GM12878 (cell line): ENCODE data around the gene CTSO. TPM values are rescaled to one million over a fixed set of nuclear protein-coding genes. Genes with fewer than 3 reads are reported as not detected.

ENCODE experiments used
- ATAC-seq: fragments of 200-7000 bp; cut with Tn5 transposase; 3 replicates; pipeline ENCODE4 v1.9.1; 2020; ENCODE audit warnings: mild to moderate bottlenecking, moderate library complexity
- BruUV-seq: library from RNA; stranded (reverse); fragments of 400-500 nt; replicated peaks from 2 replicates; lab custom pipeline; 2021; lab: Mats Ljungman, UMichigan
- CTCF ChIA-PET: fragments of 300-600 bp; sonication (Branson Sonifier 250); formaldehyde crosslinking; extraction: SDS; loops from one replicate; lab custom pipeline; 2021; ENCODE audit warnings: inconsistent platforms; lab: Yijun Ruan, JAX
- POLR2A ChIA-PET: fragments of 350-600 bp; formaldehyde crosslinking; extraction: SDS; loops from one replicate; lab custom pipeline; 2021; ENCODE audit warnings: inconsistent platforms; lab: Charles Lee
- RAD21 ChIA-PET: fragments of 300-600 bp; sonication (Branson Sonifier 250); formaldehyde crosslinking; loops from one replicate; lab custom pipeline; 2023; ENCODE audit warnings: antibody characterized with exemption; ENCODE audit not compliant: unreplicated experiment; lab: Charles Lee
- SMC1A ChIA-PET: fragments of 300-600 bp; sonication (Branson Sonifier 250); formaldehyde crosslinking; loops from one replicate; lab custom pipeline; 2023; ENCODE audit not compliant: unreplicated experiment, uncharacterized antibody; lab: Charles Lee
- DNase-seq: peaks from one replicate; pipeline ENCODE4 v3.0.0-alpha.2; 2011; ENCODE audit warnings: low read depth, low spot score
- FAIRE-seq: peaks from 3 replicates; lab custom pipeline; 2011; peaks lifted over from hg19 to GRCh38; lab: Jason Lieb, UNC
- H2AFZ ChIP-seq: 2 replicates; pipeline ENCODE4 v1.6.0; 2011; ENCODE audit warnings: low read depth, low read length, control low read depth; ENCODE audit not compliant: control insufficient read depth
- H3K27ac ChIP-seq: 2 replicates; pipeline ENCODE4 v1.5.1; 2011; ENCODE audit warnings: control low read depth; ENCODE audit not compliant: control insufficient read depth, insufficient read depth
- H3K27me3 ChIP-seq, 2 experiments: replicated peaks in 1 of 2; 2 replicates each; pipeline versions ENCODE4 v1.6.0 to v1.6.1; 2011; ENCODE audit warnings: low read length in 1 of 2; ENCODE audit not compliant: control insufficient read depth in 2 of 2, insufficient read depth in 2 of 2
- H3K36me3 ChIP-seq, 2 experiments: 2 replicates each; pipeline ENCODE4 v1.5.1; 2011; ENCODE audit warnings: low read length in 1 of 2; ENCODE audit not compliant: control insufficient read depth in 2 of 2, insufficient read depth in 2 of 2
- H3K4me1 ChIP-seq: 2 replicates; pipeline ENCODE4 v1.6.1; 2011; ENCODE audit warnings: mild to moderate bottlenecking, low read length, moderate library complexity, mixed read lengths; ENCODE audit not compliant: control insufficient read depth, insufficient read depth
- H3K4me2 ChIP-seq: 2 replicates; pipeline ENCODE4 v1.6.0; 2011; ENCODE audit warnings: control low read depth; ENCODE audit not compliant: control insufficient read depth, insufficient read depth
- H3K4me3 ChIP-seq: fragments of 200-600 bp; sonication (generic); 2 replicates; pipeline ENCODE4 v1.5.1; 2016
- H3K79me2 ChIP-seq: 2 replicates; pipeline ENCODE4 v1.6.0; 2011; ENCODE audit warnings: low read length; ENCODE audit not compliant: control insufficient read depth, insufficient read depth
- H3K9ac ChIP-seq: 2 replicates; pipeline ENCODE4 v1.8.0; 2011; ENCODE audit warnings: low read length, control low read depth, mixed read lengths; ENCODE audit not compliant: control insufficient read depth, insufficient read depth
- H3K9me3 ChIP-seq: replicated peaks from 3 replicates; pipeline ENCODE4 v1.5.1; 2011; ENCODE audit warnings: mild to moderate bottlenecking, low read length; ENCODE audit not compliant: control insufficient read depth, insufficient read depth
- H4K20me1 ChIP-seq: 2 replicates; pipeline ENCODE4 v1.6.0; 2011; ENCODE audit not compliant: control insufficient read depth, insufficient read depth
- MEF2A ChIP-seq: IDR thresholded peaks from 2 replicates; pipeline ENCODE4 v1.6.1; 2011; ENCODE audit warnings: low read depth, mild to moderate bottlenecking, low read length, moderate library complexity; ENCODE audit not compliant: insufficient read depth
- WGBS: methylation state at CpG from one replicate; pipeline ENCODE4 v1.1.6; 2016; ENCODE audit warnings: low lambda C conversion rate; ENCODE audit not compliant: insufficient replicate concordance, insufficient coverage; ENCODE audit errors: missing lambda C conversion rate; 5-methylcytosine and 5-hydroxymethylcytosine counted together
- in situ Hi-C: fragments of 300-500 bp; cut with MboI; formaldehyde crosslinking; loops from 9 replicates; pipeline ENCODE4 v1.14.3; 2018; ENCODE audit warnings: mixed read lengths
- intact Hi-C: fragments of 100-400 bp; cut with micrococcal nuclease; formaldehyde crosslinking; loops from one replicate; pipeline ENCODE4 v1.14.2; 2022; ENCODE audit not compliant: unreplicated experiment
- polyA plus RNA-seq, 11 experiments: library from polyadenylated mRNA; depleted of rRNA in 4 of 11; unstranded in 6 of 11; stranded (reverse) in 5 of 11; fragments of >200 nt; fragmentation: Nextera tagmentation in 4 of 11; fragmentation: Illumina TruSeq in 1 of 11; extraction: Ambion mirVana in 4 of 11; extraction: Trizol in 1 of 11; gene quantifications; 1 replicate in 1 of 11; 2 replicates in 10 of 11; pipeline versions ENCODE4 v1.2.1 to v1.2.3, GENCODE V29; 2011 to 2016; ENCODE audit warnings: inconsistent platforms in 2 of 11, missing spikeins in 2 of 11, low read depth in 1 of 11
- total RNA-seq, 4 experiments: library from RNA; depleted of rRNA in 3 of 4; stranded (reverse); fragments of >200 nt in 3 of 4; fragmentation: Illumina TruSeq in 1 of 4; extraction: Trizol in 1 of 4; gene quantifications; 2 replicates each; pipeline versions ENCODE4 v1.2.1 to v1.2.3, GENCODE V29; 2013 to 2021
- TF ChIP-seq, protein P1 (sequence below): fragments of 450-650 bp; IDR thresholded peaks from 2 replicates; pipeline ENCODE4 v1.6.1; 2018; ENCODE audit warnings: borderline replicate concordance, mild to moderate bottlenecking; ENCODE audit not compliant: partially characterized antibody
- TF ChIP-seq, protein P2 (sequence below): IDR thresholded peaks from 2 replicates; pipeline ENCODE4 v1.6.1; 2011; ENCODE audit warnings: low read depth, low read length, improper control_type of control experiment, borderline replicate concordance

Gene CTSO
- total and polyA plus RNA-seq, 10 of the 15 experiments (the other 5 are each of a cell fraction or from before 2014, with no cell fraction given): 3.9 to 9.7 (median 7.0) TPM

- BruUV-seq: no TSS peak
- TF ChIP-seq, protein P1, sequence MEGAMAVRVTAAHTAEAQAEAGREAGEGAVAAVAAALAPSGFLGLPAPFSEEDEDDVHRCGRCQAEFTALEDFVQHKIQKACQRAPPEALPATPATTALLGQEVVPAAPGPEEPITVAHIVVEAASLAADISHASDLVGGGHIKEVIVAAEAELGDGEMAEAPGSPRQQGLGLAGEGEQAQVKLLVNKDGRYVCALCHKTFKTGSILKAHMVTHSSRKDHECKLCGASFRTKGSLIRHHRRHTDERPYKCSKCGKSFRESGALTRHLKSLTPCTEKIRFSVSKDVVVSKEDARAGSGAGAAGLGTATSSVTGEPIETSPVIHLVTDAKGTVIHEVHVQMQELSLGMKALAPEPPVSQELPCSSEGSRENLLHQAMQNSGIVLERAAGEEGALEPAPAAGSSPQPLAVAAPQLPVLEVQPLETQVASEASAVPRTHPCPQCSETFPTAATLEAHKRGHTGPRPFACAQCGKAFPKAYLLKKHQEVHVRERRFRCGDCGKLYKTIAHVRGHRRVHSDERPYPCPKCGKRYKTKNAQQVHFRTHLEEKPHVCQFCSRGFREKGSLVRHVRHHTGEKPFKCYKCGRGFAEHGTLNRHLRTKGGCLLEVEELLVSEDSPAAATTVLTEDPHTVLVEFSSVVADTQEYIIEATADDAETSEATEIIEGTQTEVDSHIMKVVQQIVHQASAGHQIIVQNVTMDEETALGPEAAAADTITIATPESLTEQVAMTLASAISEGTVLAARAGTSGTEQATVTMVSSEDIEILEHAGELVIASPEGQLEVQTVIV: no peak
- TF ChIP-seq, protein P2, sequence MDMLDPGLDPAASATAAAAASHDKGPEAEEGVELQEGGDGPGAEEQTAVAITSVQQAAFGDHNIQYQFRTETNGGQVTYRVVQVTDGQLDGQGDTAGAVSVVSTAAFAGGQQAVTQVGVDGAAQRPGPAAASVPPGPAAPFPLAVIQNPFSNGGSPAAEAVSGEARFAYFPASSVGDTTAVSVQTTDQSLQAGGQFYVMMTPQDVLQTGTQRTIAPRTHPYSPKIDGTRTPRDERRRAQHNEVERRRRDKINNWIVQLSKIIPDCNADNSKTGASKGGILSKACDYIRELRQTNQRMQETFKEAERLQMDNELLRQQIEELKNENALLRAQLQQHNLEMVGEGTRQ: no peak
- no peak for TF ChIP-seq MEF2A
- H3K27ac ChIP-seq: no peak overlapping the region
- ChIA-PET RAD21 (no interaction called here), SMC1A (interaction anchor here (1.0 to 1.4 kb wide), 2 partner anchors 42 to 45 kb away, joined by 3 read pairs; no protein-coding TSS in a partner anchor), POLR2A (no interaction called here), CTCF (interaction anchor here (1.0 kb wide), 1 partner anchor 78 kb away, joined by 3 read pairs; no protein-coding TSS in a partner anchor)
- no peaks in the 10 kb centered on the region for H3K36me3 ChIP-seq
- H3K9me3 ChIP-seq: no peaks in the 10 kb centered on the region
- no peaks in the 10 kb centered on the region for H3K79me2 ChIP-seq
- no peaks in the 10 kb centered on the region for H3K27me3 ChIP-seq
- intact Hi-C loops (loop anchor here (5.0 kb wide), 2 partner anchors 76 to 309 kb away; no protein-coding TSS in a partner anchor), in situ Hi-C loops (no loop called here)
- H4K20me1 ChIP-seq: no peaks in the 10 kb centered on the region
- H3K4me2 ChIP-seq: no peak overlapping the region
- FAIRE-seq (no peak), DNase-seq (no peak), ATAC-seq (no peak)
- WGBS: 35% methylated on average over 6 of the region's 6 CpGs
- no peak overlapping the region for H2AFZ ChIP-seq
- H3K4me3 ChIP-seq: no peak overlapping the region
- H3K9ac ChIP-seq: no peak overlapping the region
- no peaks in the 10 kb centered on the region for H3K4me1 ChIP-seq
Measured at GRCh38 chr4:155887847-155888570, 65.7 kb downstream of the CTSO start.
